EL (cell line): Measurements from ENCODE around the gene GABRE.
A peak's percentile ranks its signal among the peaks of the same experiment; 100 is the strongest.

ENCODE experiments used
- DNase-seq: peaks from one replicate; pipeline ENCODE4 v3.0.0-alpha.2; 2016

GABRE gene

GRCh38 chrX:151974336-151975227 lies at the start of gene GABRE:
Gene GABRE, minus strand, starts transcription at chrX:151974676. Its CDS starts 51 bp downstream, at chrX:151974625.
- DNase-seq = peak; percentile 50

- DNase-seq = no peak
Measured at GRCh38 chrX:152020888-152021287, 46.4 kb upstream of the GABRE start.

DNA sequence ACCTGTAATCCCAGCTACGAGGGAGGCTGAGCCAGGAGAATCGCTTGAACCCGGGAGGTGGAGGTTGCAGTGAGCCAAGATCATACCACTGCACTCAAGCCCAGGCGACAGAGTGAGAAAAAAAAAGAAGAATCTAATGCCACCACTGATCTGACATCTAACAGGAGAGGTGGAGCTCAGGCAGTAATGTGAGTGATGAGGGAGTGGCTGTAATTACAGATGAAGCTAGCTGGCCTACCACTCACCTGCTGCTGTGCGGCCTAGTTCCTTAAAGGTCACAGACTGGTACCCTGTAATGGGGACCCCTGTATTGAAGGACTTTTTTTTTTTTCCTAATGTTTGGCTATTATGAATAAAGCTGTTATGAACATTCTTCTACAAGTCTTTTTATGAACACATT lies 25.3 kb upstream of the GABRE start:
- DNase-seq = no peak

- no peak for DNase-seq
Measured at GRCh38 chrX:151997539-151997938, 23.1 kb upstream of the GABRE start.

GRCh38 chrX:151996347-151996746 lies 21.9 kb upstream of the GABRE start:
- DNase-seq = no peak

DNA sequence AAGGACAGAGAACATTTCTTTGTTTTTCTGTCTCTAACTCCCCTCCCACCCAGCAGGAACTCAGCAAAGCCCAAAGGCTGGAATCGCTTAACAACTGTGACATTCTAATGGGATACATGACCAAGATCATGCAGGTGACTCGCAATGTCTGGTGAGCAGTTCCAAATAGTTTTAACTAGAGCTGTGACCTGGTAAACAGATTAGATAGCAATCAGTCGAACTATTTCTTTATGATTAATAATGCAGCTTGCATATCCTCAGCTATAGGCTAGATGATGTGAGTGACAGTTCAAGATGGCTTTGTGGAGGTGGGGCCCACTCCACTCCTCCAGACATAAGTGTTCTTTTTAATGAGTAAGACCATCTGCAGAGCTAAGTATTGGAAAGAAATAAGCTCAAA lies 20.0 kb upstream of the GABRE start:
- DNase-seq = no peak

GRCh38 chrX:151988706-151989299 lies 14.3 kb upstream of the GABRE start:
- no peak for DNase-seq

- DNase-seq = no peak
Measured at GRCh38 chrX:151987108-151987507, 12.6 kb upstream of the GABRE start.

DNA sequence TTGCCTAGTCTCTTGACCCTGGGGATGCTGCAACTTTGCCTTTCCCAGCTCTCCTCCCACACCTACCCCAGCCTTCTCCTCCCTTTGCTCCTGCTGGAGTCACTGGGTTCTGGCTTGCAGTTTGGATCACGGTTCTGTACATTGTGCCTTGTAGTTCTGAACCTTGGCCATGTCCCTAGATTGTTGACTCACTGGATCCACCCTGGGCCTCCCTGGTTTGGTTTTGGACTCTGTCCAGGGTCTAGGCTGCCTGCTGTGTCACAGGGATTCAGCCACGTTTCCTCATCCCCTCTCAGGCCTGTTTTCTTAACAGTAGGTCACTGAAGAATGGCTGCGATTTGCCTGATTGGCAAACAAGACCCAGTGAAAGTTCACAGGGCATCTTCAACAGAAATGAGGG lies 11.5 kb upstream of the GABRE start:
- DNase-seq = peak; percentile 60

DNA sequence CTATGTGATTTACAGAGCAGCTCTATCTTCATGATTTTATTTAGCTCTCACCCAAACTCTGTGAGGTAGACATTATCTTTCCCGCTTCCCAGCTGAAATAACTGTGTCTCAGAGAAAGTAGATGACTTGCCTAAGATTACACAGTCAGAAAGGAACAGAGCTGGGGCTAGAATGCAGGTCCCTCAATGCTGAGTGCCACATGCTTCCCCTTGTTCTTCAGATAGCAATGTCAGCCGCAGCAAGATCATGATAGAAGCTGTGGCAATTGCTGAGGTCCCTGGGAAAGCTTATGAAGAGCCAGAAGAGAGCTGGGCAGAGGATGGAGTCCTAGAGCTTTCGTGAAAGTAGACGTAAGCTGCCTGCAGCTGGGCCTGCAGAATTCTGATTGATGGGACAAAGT lies 11.1 kb upstream of the GABRE start:
- DNase-seq = no peak

GRCh38 chrX:151984902-151985301 lies 10.4 kb upstream of the GABRE start:
- DNase-seq = no peak

DNA sequence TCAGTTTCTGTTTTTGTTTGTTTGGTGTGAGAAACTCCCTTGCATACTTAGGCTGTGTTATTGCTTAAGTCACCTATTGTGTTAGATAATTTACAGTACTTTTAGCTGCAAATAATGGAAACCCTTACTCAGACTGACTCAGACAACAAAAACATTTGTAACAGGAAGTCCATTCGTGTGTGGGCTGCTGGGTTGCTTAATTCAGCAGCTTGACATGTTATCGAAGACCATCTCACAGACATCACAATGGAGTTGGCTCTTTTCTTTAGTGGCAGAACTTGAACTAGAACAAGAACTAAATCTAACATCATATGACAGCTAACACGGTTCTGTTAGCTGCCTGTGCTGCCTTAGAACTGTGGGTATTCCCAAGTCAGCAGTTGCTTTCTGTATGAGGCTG lies 9.9 kb upstream of the GABRE start:
- peak; percentile 77 for DNase-seq

GRCh38 chrX:151983186-151983585 lies 8.7 kb upstream of the GABRE start:
- DNase-seq = no peak

GRCh38 chrX:151982222-151982621 lies 7.7 kb upstream of the GABRE start:
- peak; percentile 74 for DNase-seq

DNA sequence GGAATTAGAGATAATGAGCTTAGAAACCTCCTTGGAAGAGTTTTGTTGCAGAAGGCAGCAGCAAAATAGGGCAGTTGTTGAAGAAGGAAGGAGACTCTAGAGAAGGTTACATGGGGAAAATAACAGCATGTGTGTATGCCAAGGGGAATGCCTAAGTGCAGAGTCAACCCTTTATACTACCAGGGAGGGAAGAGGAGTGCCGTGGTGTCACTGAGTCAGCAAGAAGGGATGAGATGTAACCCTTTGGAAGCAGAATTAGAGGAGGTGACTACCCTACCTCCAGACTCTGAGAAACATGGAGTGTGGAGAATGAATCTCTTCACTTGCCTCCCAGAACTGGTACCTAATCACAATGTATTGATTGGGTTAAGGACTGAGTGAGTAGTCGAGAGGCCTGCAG lies 6.7 kb upstream of the GABRE start:
- peak; percentile 75 for DNase-seq

- DNase-seq = no peak
Measured at GRCh38 chrX:151977923-151978322, 3.4 kb upstream of the GABRE start.

DNA sequence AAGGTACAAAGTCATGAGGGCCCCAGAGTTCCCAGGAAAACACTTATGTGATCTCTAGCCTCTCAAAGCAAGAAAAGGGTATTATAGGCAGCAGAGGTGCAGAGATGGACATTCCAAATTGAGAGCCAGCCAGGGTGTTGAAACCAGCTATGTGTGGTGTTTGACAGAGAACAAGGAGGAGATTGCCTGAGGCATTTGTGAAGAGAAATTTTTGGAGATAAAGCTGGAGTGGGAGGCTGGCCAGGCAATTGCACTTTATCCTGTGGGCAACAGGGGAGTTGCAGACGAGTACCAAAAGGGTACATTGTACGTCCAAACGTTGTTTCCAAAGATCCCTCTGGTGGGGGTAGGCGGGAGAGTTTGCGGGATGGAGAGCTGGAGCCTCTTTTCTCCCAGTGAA lies 2.5 kb upstream of the GABRE start:
- DNase-seq = peak; percentile 15

- DNase-seq = no peak
Measured at GRCh38 chrX:151975736-151976275, 1.3 kb upstream of the GABRE start.

GRCh38 chrX:151975228-151975593 lies 735 bp upstream of the GABRE start:
- no peak for DNase-seq

GRCh38 chrX:151973851-151974335 lies 583 bp downstream of the GABRE start:
- peak; percentile 45 for DNase-seq

DNA sequence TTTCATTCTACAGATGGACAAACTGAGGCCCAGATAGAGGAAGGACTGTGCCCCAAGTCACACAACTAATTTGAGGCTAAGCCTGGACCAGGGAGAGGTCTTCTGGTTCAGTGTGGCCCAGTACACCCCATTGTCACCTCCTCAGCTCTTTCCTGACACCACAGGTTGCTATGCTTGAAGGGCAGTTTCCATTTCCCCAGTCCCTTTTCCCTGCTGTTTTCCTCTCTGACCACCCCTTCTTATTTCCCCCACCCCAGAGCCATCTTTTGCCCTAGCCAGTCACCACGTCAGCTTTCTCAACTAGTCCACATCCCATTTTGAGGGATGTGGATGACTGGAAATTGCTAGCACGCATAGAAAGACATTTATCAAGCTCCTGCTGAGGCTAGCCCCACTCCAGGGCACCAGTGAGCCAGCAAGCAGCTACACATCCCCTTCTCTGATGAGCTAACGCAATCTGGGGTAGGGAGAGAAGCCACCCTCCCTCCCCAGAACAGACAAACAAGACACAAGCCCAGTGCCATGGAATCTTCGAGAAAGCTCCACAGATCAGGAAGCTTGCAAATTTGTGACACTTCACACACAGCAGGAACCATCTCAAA lies 1.3 kb downstream of the GABRE start:
- no peak for DNase-seq

DNA sequence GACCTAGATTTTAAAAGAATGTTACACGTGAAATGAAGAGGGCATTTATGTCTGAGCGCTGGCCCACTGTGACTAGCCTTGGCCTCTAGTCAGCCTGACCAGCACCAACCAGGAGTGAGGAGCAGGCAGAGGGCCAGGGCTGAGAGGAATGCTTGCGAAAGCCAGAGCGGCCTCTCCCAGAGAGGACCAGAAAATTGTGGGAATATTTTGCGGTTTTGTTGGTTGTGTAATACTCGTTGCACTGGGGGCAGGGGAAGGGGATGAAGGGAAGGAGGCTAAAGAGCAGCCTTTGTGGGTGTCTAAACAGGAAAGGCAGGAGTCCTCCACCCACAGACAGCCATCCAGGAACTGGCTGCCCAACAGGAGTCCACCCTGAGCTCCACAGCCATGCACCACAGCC lies 3.8 kb downstream of the GABRE start:
- DNase-seq = peak; percentile 94

GRCh38 chrX:151970027-151970426 lies 4.4 kb downstream of the GABRE start:
- no peak for DNase-seq

DNA sequence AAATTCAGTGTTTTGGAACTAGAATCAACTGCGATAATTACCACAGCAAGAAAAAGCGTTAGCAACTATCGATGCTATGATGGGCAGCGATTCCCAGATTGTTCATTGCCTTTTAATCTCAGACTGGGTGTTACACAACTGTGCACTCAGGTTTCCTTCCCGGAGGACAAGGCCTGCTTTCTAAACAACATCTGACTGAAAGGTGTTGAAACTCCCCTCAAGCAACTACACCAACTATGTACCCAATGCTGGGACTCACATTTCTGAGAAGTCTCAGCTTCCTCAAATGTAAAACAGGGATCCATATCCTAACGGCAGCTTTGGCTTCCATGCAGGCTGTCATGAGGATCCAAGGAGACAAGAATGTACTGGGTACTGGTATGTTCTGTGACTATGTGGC lies 8.2 kb downstream of the GABRE start:
- no peak for DNase-seq
